GM19324 (cell line): ENCODE results near the gene FAM184A.

Source experiments
- ATAC-seq: cut with Tn5 transposase; IDR thresholded peaks from one replicate; pipeline ENCODE4 v1.9.1; 2021; ENCODE audit warnings: mild to moderate bottlenecking, moderate library complexity; ENCODE audit not compliant: unreplicated experiment, low FRiP score

The FAM184A gene

DNA sequence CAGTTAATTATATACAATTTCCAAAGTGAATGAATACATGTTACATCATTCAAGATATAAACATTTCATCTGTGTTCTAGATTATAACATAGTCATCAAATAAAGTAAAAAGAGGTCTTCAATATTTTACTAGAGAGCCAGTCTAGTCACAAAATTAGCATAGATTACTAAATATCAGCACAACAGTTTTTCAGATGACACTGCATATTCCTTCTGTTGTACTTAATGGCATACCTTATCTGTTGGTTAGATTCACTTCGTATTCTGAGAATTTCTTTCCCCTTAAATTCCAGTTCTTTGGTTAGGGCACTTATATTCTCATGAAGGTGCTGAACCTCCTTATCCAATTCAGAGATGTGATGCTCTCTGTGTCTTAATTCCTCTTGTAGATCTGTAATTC, 103.7 kb downstream of the FAM184A start:
- no peak for ATAC-seq

DNA sequence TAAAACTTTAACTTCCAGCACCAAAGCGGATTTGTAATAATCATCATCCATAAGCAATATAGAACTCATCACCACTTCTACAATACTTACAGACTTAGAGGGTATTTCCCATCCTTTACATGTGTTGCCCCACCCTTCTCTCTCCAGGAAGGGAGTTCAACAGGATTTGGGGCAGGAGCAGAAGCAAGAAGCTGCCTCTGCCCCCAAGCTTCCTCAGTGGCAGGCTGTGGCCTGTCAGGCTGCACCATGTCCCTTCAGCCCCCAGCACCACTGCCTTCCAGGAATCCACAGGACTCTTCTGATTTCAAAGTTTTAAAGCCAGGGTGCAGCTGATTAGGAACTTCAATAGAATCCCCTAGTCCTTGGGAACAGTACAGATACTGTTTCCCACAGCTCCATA, 106.8 kb downstream of the FAM184A start:
- no peak for ATAC-seq

- ATAC-seq: no peak
Observed at GRCh38 chr6:118970866-118971265, 107.6 kb downstream of the FAM184A start.

GRCh38 chr6:118968416-118968815, 110.0 kb downstream of the FAM184A start:
- ATAC-seq: no peak

DNA sequence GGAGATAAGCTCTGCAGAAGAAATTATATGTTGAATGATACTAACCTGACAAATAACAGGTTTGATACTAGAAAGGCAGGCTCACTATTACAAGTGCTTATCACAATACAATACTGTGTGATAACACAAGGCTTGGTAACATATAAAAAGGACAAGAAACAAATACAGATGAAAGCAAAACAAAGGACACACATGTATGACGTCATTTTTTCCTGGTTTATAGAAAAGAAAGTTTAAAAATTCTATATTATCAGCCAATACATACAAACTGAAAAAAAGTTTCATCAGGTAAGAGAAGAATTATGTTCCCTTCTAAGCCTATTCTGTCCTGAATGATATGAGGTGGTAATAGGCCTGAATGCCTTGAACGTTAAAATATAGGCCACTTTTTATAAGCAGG, 111.2 kb downstream of the FAM184A start:
- no peak for ATAC-seq

GRCh38 chr6:118965843-118966370, 112.6 kb downstream of the FAM184A start:
- ATAC-seq: no peak

GRCh38 chr6:118965371-118965770, 113.1 kb downstream of the FAM184A start:
- no peak for ATAC-seq

DNA sequence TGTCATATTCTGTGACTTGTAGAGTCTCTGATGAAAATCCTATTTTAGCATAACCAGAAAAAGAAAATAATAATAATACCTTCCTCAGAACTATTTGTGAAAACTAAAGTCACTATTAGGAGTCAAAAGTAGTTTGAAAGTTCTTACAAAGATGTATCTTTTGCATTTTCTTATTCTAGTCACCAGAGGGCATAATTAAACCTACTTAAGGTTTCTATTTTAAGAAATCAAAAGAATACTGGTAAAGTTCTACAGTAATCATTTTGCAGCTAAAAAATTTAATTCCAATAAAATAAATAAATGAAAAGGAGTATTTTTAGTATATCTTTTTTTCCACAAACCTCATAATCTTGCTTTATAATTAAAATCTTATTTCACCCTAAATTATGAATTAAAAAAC, 115.5 kb downstream of the FAM184A start:
- ATAC-seq: no peak

DNA sequence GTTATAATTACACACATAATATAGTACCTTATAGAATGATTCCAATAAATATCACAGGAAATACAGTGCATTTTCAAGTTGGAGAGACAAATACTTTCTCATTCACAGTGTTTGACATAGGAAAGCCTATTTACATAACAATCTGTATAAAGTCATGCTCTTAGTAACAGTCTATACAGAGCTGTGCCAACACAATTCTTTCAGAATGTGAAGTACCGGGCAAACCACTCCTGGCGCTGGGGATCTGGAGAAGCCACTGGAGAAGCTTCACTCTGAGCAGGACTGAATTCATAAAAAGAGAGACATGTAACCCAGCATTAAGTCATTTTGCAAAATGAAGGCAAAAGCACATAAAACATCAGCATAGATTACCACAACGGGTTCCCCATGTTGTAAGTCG, 118.6 kb downstream of the FAM184A start:
- no peak for ATAC-seq

GRCh38 chr6:118953391-118953790, 125.1 kb downstream of the FAM184A start:
- no peak for ATAC-seq

- ATAC-seq: no peak
Observed at GRCh38 chr6:118952683-118953082, 125.8 kb downstream of the FAM184A start.

DNA sequence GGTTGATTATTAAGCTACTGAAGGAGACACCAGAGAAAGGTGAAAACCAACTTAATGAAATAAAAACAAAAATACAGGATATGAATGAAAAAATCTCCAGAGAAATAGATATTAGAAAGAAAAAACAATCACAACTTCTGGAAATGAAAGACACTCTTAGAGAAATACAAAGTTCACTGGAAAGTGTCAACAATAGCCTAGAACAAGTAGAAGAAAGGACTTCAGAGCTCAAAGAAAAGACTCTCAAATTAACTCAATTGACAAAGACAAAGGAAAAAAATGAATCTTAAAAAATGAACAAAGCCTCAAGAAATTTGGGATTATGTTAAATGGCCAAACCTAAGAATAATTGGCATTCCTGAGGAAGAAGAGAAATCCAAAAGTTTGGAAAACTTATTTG, 133.2 kb downstream of the FAM184A start:
- ATAC-seq: no peak

DNA sequence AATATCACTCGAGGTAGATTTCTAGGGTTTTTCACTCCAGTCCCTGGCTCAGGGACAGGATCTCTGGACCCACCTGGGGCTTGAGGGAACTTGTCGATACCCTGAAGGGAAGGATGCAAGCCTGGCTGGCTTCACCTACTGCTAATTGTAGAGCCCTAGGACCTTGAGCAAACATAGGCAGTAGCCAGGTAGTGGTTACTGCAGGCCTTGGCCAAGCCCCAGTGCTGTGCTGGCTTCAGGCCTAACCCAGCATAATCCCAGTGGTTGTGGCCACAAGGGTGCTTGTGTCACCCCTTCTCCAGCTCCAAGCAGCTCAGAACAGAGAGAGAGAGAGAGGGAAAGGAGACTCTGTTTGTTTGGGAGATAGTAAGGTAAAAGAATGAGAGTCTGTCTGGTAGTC, 137.7 kb downstream of the FAM184A start:
- no peak for ATAC-seq

- no peak for ATAC-seq
Observed at GRCh38 chr6:118939683-118940082, 138.8 kb downstream of the FAM184A start.

GRCh38 chr6:118935978-118936703, 142.3 kb downstream of the FAM184A start:
- no peak for ATAC-seq

DNA sequence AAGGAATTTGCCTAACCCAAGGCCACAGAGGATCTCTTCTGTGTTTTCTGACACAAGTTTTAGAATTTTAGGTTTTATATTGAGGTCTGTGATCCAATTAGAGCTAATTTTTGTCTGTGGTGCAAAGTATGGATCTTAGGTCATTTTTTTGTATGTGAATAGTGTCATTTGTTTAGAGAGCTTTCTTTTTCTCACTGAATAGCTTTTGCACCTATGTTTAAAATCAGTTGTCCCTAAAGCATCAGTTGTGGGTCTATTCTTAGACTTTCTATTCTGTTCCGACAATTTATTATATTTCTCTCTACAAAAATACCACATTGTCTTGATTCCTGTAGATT, 143.2 kb downstream of the FAM184A start:
- peak; percentile 7 for ATAC-seq

DNA sequence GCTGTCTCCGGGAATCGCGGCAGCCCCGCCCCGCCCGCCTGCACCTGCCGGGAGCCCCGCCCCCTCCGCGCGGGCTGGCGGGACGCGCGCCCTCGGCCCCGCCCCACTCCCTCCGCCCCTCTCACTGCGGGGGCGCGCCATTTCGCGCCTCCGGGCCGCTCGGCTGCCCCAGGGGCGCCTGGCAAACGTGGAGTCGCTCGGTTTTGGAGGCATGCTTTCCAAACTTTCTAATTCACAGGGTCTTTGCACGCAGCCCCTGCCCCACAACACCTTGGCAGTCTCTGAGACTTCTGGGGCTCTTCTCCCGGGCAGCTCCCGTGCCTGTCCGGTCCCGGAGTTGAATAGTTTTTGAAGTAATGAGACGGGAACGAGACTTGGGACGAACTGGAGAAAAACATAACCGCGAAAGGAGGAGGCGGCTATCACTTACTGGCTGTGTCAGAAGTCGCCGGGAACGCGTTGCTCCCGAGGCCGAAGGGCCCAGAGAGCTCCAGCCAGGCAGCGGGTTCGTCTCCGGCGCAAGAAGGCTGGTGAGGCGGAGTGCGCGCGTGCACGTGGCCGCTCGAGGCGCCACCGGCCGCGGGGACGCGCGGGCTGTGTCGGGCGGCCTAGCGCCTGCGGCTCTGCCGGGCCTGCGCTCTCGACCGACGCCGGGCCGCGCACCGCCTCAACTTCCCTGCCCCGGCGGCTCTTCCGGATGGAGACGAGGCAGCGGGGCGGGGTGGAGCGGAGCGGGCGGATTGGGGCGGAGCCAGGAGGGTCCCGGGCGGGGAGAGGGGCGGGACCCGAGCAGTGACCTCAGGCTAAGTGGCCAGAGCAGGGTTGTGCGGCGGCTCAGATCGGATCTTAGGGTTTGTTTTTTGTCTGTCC, 143.8 kb downstream of the FAM184A start, which contains the start of gene MCM9:
Gene MCM9, minus strand, starts transcription at position 699 of the 870 bp plus-strand sequence. CDS start 3,436 bp downstream, outside the sequence.
- ATAC-seq: peak; percentile 97

- no peak for ATAC-seq
Observed at GRCh38 chr6:118933855-118934460, 144.5 kb downstream of the FAM184A start.

GRCh38 chr6:118932421-118932820, 146.0 kb downstream of the FAM184A start:
- ATAC-seq: no peak

DNA sequence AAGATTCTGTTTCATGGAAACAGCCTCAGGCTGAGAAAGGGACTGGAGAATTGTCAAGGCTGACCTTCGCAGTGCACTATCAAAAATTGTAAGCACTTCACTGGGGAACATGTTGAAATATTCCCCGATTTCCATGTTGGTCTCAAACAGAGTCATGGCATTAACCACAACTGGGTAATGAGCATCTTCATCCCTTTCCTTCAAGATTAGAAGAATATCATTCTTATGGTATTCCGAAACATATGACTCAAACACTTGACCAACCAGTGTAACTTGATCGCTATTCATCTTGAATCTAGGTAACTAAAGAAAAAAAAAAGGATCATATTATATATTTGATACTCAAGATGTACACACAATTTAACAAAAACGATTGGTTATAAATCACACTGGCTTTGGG, 147.0 kb downstream of the FAM184A start:
- no peak for ATAC-seq

DNA sequence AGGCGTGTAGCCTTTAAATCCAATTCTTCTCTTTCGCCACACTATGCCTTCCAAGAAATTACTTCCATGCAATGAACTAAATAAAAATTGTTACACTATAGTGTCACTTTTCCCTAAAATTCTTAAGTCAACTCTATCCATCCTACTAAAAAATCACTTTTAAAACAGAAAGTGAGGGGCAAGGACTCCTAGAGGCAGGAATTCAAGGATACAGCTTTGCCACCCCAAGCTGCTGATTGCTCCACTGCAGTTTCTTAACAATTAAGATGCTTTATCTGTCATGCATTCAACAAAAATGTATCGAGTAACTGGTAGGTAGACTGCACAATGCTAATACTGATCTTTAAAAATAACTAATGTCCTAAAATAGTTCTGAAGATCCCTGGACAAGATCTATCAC, 147.8 kb downstream of the FAM184A start:
- ATAC-seq: no peak
